Muscle of leg (tissue), 11 donors: Measurements from ENCODE around the gene ADGRG7. TPM values are rescaled to one million over a fixed set of nuclear protein-coding genes. Genes with fewer than 3 reads are reported as not detected.

Experiments
- DNase-seq: peaks from one replicate; pipeline ENCODE4 v3.0.0; 2013
- H3K27ac ChIP-seq: one replicate; pipeline ENCODE4 v1.5.1; 2013; ENCODE audit warnings: mild to moderate bottlenecking, low read length, control low read depth
- H3K27me3 ChIP-seq: one replicate; pipeline ENCODE4 v1.6.1; 2013; ENCODE audit warnings: low read length; ENCODE audit not compliant: control insufficient read depth, insufficient read depth
- H3K36me3 ChIP-seq: one replicate; pipeline ENCODE4 v1.6.1; 2013; ENCODE audit warnings: low read length; ENCODE audit not compliant: control insufficient read depth, insufficient read depth
- H3K4me1 ChIP-seq: one replicate; pipeline ENCODE4 v1.6.1; 2013; ENCODE audit warnings: low read length; ENCODE audit not compliant: control insufficient read depth, insufficient read depth
- H3K4me3 ChIP-seq: one replicate; pipeline ENCODE4 v1.5.1; 2013; ENCODE audit warnings: low read length, control low read depth
- H3K9me3 ChIP-seq: replicated peaks from 2 replicates; pipeline ENCODE4 v1.6.1; 2013; ENCODE audit warnings: low read depth, low read length; ENCODE audit not compliant: control insufficient read depth
- WGBS: methylation state at CpG from one replicate; pipeline ENCODE4 v1.1.5; 2013; ENCODE audit warnings: missing lambda C conversion rate; ENCODE audit not compliant: insufficient coverage; 5-methylcytosine and 5-hydroxymethylcytosine counted together
- polyA plus RNA-seq, 8 donors: library from polyadenylated mRNA; unstranded; fragments of 120-200 nt; gene quantifications; one replicate each; pipeline versions ENCODE4 v1.2.1 to v1.2.3, GENCODE V29; 2013; ENCODE audit warnings: inconsistent platforms in 1 of 8, low replicate concordance in 1 of 8; ENCODE audit not compliant: insufficient read length in 8 of 8, insufficient read depth in 1 of 8
- total RNA-seq: library from RNA; stranded (reverse); fragments of 120-200 nt; gene quantifications from one replicate; pipeline ENCODE4 v1.2.4, GENCODE V29; 2013

ADGRG7 gene
- total and polyA plus RNA-seq, 9 donors: 0.39 to 3.1 TPM; not detected in 7

DNA sequence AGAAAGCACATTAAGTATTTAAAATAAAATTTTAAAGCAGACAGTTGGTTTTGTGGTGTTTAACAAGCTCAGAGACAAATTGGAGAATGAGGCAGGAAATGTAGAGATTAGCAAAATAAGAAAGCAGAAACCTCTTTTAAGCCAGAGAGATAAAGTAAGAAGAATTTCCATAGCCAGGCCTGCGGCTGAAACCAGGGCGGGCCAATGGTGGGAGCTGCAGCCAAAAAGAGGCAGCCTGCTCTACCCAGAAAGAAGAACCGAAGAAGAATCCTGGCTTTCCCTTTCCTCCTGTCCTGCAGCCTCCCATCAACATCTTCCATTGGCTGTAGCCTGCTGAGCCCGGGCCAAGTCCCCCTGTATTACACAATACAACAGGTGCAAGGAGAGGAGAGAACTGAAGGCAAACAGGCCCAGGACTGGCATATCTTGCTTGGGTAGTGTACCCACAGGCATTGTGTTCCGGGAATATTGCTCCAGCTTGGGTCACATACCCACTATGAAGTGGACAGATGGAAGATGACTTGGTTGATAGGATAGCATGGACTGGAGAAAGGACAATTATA is 88.4 kb downstream of the ADGRG7 start:
- H3K9me3 ChIP-seq: no peaks in the 10 kb centered on the region
- no peaks in the 10 kb centered on the region for H3K36me3 ChIP-seq
- H3K4me1 ChIP-seq: no peaks in the 10 kb centered on the region
- DNase-seq: no peak
- WGBS: 90% methylated on average over 3 of the region's 5 CpGs
- H3K4me3 ChIP-seq: no peak overlapping the region
- no peak overlapping the region for H3K27ac ChIP-seq
- peaks cover 3% of the 10 kb centered on the region for H3K27me3 ChIP-seq

DNA sequence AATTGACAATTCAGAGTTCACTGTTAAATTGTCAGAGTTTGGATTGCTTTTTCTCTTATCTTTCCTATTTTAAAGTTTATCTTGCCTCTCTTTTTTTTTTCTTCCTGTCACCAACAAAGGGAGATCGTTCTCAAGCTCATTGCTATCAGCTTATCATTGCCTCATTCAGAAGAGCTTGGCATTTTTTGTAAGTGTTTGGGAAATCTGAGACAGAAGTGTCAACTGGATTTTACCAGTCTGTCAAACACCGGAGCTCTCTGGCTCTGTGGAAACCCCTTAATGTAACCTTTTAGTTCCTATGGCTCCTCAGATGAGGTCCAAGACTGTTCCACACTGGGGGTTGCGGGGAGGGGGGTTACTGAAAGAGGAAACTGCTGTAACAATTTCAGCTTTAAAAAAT is 89.3 kb downstream of the ADGRG7 start:
- Histone ChIP-seq H3K27me3 (peaks cover 3% of the 10 kb centered on the region), H3K9me3 (no peaks in the 10 kb centered on the region), H3K4me1 (no peaks in the 10 kb centered on the region), H3K4me3 (no peak overlapping the region), H3K36me3 (no peaks in the 10 kb centered on the region), H3K27ac (no peak overlapping the region)
- no CpG with 5 or more reads among the region's 3 CpGs for WGBS
- no peak for DNase-seq

GRCh38 chr3:100700708-100701107 is 91.3 kb downstream of the ADGRG7 start:
- H3K9me3 ChIP-seq: no peaks in the 10 kb centered on the region
- H3K27ac ChIP-seq: no peak overlapping the region
- DNase-seq: no peak
- peaks cover 8% of the 10 kb centered on the region for H3K27me3 ChIP-seq
- no peaks in the 10 kb centered on the region for H3K4me1 ChIP-seq
- WGBS: no CpG with 5 or more reads among the region's 5 CpGs
- H3K4me3 ChIP-seq: no peak overlapping the region
- H3K36me3 ChIP-seq: no peaks in the 10 kb centered on the region

DNA sequence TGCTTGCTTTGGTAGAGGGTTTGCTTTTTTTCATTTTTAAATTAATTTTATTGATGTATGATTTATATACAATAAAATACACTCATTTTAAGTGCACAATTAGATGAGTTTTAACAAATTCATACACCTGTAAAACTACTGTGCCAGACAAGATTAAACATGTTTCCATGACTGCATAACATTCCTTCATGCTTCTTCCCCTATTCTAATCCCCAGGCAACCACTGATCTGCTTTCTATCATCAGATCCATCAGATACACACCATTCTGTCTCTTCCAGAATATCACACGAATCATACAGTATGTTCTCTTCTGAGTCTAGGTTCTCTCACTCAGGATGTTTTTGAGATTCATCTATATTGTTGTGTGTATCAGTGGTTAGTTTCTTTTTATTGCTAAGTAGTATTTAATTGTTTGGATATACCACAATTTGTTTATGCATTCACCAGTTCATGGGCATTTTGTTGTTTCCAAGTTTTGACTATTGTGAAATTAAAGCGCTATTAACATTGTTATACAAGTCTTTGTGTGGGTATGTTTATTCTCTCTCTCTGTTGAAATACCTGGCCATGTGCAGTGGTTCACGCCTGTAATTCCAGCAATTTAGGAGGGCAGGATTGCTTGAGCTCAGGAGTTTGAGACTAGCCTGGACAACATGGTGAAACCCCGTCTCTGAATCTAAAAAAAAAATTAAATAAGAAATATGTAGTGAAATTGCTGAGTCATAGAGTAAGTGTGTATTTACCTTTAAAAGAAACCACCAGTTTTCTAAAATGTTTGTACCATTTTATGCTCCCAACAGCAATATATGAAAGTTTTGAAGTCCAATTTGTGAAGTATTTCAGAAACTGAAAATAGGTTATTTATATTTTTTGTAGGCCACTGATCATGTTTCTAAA is 92.9 kb downstream of the ADGRG7 start:
- WGBS: no CpG with 5 or more reads among the region's 4 CpGs
- Histone ChIP-seq H3K4me1 (no peaks in the 10 kb centered on the region), H3K36me3 (no peaks in the 10 kb centered on the region), H3K4me3 (no peak overlapping the region), H3K27ac (no peak overlapping the region), H3K27me3 (peaks cover 10% of the 10 kb centered on the region), H3K9me3 (no peaks in the 10 kb centered on the region)
- DNase-seq: no peak

GRCh38 chr3:100702980-100703345 is 93.6 kb downstream of the ADGRG7 start:
- WGBS: no CpG with 5 or more reads among the region's 5 CpGs
- Histone ChIP-seq H3K4me1 (no peaks in the 10 kb centered on the region), H3K27me3 (peaks cover 11% of the 10 kb centered on the region), H3K9me3 (no peaks in the 10 kb centered on the region), H3K27ac (no peak overlapping the region), H3K36me3 (no peaks in the 10 kb centered on the region), H3K4me3 (no peak overlapping the region)
- DNase-seq: no peak

- Histone ChIP-seq H3K9me3 (no peaks in the 10 kb centered on the region), H3K27ac (no peak overlapping the region), H3K27me3 (peaks cover 11% of the 10 kb centered on the region), H3K36me3 (no peaks in the 10 kb centered on the region), H3K4me1 (no peaks in the 10 kb centered on the region), H3K4me3 (no peak overlapping the region)
- DNase-seq: no peak
- no CpG with 5 or more reads among the region's 4 CpGs for WGBS
These were observed 94.5 kb downstream of the ADGRG7 start for GRCh38 chr3:100703865-100704264.

DNA sequence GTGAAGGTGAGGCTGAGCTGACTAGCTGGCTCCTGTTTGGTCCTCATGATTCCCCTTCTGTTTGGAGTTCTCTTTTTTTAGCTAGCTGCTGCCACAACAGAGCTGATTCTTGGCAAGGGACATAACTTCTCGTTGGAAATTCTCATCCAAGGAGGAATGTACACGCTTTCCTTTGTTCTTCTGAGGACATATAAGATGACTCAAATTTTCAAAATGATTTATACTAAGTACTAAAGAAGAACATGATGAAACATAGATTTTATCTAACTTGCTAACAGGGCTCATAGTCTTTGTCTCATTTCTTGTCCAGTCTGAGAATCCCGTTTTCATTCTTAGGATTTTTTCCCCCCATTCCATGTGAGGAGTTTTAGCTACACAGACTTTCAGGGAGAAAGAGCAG is 97.0 kb downstream of the ADGRG7 start:
- H3K4me3 ChIP-seq: no peak overlapping the region
- WGBS: no CpG with 5 or more reads among the region's 3 CpGs
- H3K9me3 ChIP-seq: no peaks in the 10 kb centered on the region
- no peak for DNase-seq
- peaks cover 11% of the 10 kb centered on the region for H3K27me3 ChIP-seq
- H3K36me3 ChIP-seq: no peaks in the 10 kb centered on the region
- no peak overlapping the region for H3K27ac ChIP-seq
- H3K4me1 ChIP-seq: peaks cover 5% of the 10 kb centered on the region

DNA sequence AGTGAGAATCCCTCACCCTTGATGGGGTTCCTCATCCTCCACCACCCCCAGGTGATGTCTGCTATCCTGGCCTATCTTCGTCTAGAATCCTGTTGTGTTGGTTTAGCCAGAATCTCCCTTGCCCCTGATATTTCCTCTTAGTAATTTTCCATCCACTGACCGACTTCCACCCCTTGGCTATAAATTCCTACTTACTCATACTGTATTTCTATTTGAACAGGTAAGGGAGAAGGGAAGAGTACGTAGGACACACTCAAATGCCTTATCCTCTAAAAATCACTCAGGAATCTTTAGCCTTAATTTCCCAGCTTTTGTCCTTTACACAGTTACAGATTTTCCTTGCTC is 99.2 kb downstream of the ADGRG7 start:
- Histone ChIP-seq H3K27ac (peak overlapping the region; percentile 97), H3K27me3 (peaks cover 8% of the 10 kb centered on the region), H3K4me3 (peak overlapping the region; percentile 75), H3K4me1 (peaks cover 5% of the 10 kb centered on the region), H3K9me3 (no peaks in the 10 kb centered on the region), H3K36me3 (no peaks in the 10 kb centered on the region)
- WGBS: no CpG with 5 or more reads among the region's 3 CpGs
- no peak for DNase-seq

DNA sequence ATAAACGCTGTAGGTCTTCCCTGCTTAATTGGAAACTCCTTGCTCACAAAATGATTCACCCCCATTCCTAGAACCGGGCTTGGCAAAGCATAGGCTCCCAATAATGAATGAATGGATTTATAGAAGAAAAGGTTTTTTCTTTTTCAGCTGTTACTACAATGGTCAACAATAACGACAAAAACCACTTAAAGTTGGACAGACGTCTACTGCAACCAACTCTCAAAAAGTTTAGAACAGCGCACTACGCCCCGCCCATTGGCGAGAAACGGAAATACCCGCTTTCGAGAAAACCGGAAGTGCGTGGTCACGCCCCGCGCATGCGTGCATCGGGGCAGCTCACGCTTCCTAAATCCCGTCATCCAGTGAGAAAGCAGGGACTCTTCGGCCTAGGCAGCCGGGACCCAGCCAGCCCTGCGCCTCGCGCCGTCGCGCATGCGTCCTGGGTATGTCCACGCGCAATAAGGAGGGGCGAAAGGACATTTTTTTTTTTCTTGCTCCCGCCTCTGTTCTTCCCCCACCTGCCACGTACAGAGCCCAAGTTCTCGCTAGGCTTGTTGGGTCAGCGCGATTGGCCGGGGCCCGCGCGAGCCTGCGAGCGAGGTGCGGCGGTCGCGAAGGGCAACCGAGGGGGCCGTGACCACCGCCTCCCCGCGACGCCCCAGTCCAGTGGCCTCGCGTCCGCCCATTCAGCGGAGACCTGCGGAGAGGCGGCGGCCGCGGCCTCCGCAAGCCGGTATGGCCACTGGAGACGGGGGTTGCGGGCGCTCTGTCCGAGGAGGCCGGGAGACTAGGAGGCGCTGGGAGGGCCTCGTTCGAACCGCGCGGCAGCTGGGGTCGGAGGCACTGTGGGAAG is 99.8 kb downstream of the ADGRG7 start, which contains the start of gene TFG:
Gene TFG (plus strand): TSS at position 506 of the 853 bp plus-strand sequence. CDS start 4,192 bp downstream, outside the sequence.
- Histone ChIP-seq H3K27ac (peak within 1 kb of the TSS; percentile 97), H3K27me3 (peaks cover 8% of the 10 kb centered on the region), H3K36me3 (peaks cover 4% of the 10 kb centered on the region), H3K9me3 (no peaks in the 10 kb centered on the region), H3K4me1 (peaks cover 5% of the 10 kb centered on the region), H3K4me3 (peak within 1 kb of the TSS; percentile 75)
- WGBS: under 1% methylated on average over 62 of the region's 76 CpGs
- peak; percentile 100 for DNase-seq

GRCh38 chr3:100709842-100710260 is 100.5 kb downstream of the ADGRG7 start:
- DNase-seq: peak; percentile 67
- H3K4me1 ChIP-seq: peaks cover 5% of the 10 kb centered on the region
- H3K27ac ChIP-seq: peak overlapping the region; percentile 97
- 0% methylated on average over 18 of the region's 23 CpGs for WGBS
- peaks cover 7% of the 10 kb centered on the region for H3K27me3 ChIP-seq
- peak overlapping the region; percentile 75 for H3K4me3 ChIP-seq
- H3K36me3 ChIP-seq: peaks cover 4% of the 10 kb centered on the region
- H3K9me3 ChIP-seq: no peaks in the 10 kb centered on the region
